DND-41 (cell line): Measurements from ENCODE around the gene TXNDC17.

Experiments
- EZH2 ChIP-seq: IDR thresholded peaks from 3 replicates; pipeline ENCODE4 v1.6.1; 2012; ENCODE audit warnings: borderline replicate concordance, low read depth, mild to moderate bottlenecking, moderate library complexity, low read length, inconsistent platforms; ENCODE audit not compliant: severe bottlenecking
- TF ChIP-seq, protein P1 (sequence below): IDR thresholded peaks from 2 replicates; pipeline ENCODE4 v1.5.1; 2012; ENCODE audit warnings: borderline replicate concordance, low read length, moderate library complexity, mild to moderate bottlenecking; ENCODE audit not compliant: poor library complexity, severe bottlenecking; ENCODE audit errors: extremely low read depth

GRCh38 chr17:6669479-6670212 lies 28.8 kb downstream of the TXNDC17 start:
- TF ChIP-seq, protein P1, sequence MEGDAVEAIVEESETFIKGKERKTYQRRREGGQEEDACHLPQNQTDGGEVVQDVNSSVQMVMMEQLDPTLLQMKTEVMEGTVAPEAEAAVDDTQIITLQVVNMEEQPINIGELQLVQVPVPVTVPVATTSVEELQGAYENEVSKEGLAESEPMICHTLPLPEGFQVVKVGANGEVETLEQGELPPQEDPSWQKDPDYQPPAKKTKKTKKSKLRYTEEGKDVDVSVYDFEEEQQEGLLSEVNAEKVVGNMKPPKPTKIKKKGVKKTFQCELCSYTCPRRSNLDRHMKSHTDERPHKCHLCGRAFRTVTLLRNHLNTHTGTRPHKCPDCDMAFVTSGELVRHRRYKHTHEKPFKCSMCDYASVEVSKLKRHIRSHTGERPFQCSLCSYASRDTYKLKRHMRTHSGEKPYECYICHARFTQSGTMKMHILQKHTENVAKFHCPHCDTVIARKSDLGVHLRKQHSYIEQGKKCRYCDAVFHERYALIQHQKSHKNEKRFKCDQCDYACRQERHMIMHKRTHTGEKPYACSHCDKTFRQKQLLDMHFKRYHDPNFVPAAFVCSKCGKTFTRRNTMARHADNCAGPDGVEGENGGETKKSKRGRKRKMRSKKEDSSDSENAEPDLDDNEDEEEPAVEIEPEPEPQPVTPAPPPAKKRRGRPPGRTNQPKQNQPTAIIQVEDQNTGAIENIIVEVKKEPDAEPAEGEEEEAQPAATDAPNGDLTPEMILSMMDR = no peak
- TF ChIP-seq EZH2 = no peak
